Measurements from ENCODE around the gene IL5.
A peak's percentile ranks its signal among the peaks of the same experiment; 100 is the strongest.
"Not testable (repeated sequence)": the region's sequence is repeated elsewhere in the genome, so short reads cannot be mapped to it uniquely, and the experiment has no call there.

Gene IL5

DNA sequence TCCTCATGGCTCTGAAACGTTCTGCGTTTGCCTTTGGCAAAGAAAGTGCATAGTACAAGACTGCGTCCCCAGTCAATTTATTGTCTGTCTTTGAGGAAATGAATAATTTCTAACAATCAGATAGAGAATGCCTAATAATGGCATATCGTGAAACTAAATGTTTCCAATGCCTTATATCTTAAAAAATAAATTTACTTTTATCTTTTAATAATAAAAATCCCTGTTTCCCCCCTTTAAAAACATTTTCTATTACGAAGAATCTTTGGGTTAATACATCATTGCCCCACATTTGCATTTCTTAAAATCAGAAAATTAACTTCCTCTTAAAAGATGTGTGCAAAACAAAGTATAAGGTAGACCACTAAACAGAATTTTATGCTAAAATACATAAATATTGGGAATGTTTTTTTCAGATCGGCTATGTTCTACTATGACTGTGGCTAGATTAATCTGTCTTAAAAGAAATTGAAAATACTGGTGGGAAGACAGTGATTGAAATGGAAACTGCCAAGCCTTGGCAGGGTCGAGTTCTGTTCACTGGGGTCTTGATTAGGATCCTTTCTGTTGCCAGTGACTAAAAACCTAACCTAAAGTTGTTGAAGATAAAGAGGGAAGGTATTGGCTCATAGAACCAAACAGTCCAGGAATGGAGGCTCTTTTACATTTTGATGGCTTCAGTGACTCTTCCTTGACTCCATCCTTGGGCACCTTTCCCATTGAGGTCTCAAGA, at the start of gene IL5:
IL5 (minus strand) TSS at position 51 of the 730 bp plus-strand sequence; CDS start at position 7, 44 bp downstream.
- no peak for DNase-seq (ENCODE audit: low read depth)

DNA sequence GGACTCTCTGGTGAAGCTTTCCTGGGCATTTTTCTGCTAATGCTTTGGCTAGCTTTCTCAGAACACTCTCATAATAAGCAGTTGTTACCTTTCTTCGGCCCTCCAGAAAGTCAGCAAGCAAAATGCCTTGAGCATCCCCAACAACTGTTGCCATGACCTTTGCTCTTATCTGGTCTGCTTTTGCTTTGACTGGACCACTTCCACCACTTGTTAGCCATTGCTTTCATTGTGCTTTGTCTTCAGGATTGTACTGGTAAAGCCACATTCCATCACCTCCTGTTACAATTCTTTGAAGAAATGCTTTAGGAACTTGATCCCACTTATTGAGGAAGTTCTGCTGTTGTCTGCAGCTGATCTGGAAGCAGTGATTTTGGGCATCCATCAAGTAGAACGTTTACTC, 49.2 kb upstream of the IL5 start:
- no peak for DNase-seq (ENCODE audit: low read depth)

DNA sequence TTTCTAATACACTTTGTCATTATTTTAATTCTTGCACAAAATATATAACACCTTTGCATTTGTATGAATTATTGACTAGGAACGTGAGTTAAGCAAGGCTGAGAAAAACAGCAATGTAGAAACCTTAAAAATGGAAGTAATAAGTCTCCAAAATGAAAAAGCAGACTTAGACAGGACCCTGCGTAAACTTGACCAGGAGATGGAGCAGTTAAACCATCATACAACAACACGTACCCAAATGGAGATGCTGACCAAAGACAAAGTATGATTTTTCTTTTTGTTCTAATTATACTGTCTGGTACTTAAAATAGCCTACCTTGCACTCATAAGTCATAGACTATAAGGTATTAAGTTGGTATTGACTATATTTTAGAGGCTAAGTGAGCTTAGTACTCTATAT, 47.8 kb upstream of the IL5 start:
- no peak for DNase-seq (ENCODE audit: low read depth)

DNA sequence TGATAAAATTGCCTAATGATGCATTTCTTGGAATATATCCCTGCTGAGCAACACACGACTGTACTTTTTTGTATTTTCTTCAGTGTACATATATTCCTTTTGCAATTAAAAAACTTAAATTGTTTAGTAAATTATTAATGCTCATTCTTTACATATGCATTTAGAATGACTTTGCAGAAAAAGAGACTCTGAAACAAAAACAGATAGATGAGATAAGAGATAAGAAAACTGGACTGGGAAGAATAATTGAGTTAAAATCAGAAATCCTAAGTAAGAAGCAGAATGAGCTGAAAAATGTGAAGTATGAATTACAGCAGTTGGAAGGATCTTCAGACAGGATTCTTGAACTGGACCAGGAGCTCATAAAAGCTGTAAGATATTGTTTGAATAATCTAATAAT, 46.1 kb upstream of the IL5 start:
- DNase-seq (ENCODE audit: low read depth), result no peak

DNA sequence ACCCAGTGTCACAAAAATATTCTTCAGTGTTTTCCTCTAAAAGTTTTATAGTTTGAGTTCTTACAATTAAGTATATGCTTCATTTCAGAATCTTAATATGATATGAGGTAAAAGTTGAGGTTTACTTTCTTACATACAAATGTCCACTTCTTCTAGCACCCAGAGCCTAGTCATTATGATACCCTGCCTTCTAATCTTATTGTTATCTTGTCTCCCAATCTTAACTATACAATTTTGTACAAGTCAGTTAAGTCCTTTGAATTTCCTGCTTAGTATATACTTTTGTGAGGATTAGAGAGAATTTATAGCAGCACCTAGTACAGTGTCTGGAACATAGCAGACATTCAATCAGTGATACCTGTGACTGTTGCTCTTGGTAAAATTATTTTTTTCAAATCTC, 42.7 kb upstream of the IL5 start:
- DNase-seq (ENCODE audit: low read depth), result no peak

DNA sequence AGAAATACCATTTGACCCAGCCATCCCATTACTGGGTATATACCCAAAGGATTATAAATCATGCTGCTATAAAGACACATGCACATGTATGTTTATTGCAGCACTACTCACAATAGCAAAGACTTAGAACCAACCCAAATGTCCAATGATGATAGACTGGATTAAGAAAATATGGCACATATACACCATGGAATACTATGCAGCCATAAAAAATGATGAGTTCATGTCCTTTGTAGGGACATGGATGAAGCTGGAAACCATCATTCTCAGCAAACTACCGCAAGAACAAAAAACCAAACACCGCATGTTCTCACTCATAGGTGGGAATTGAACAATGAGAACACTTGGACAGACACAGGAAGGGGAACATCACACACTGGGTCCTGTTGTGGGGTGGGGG, 41.2 kb upstream of the IL5 start:
- not testable (repeated sequence) for DNase-seq (ENCODE audit: low read depth)

DNA sequence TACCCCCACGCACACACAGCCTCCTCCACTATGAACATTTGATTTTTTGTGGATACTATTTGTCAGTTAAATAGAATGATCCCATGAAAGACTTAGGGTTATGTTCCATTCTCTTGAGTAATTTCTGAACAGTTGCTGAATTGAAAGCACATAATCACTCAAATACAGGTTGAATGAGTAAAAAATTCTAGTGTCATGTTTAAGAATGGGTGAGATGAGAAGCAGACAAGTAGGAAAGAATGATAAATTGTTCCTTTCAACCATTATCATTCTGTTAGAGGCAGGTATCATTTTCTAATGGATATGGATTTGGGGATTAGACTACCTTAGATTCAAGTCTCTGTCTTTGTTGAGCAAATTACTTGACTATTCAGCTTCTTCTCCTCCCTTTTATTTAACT, 32.8 kb upstream of the IL5 start:
- no peak for DNase-seq (ENCODE audit: low read depth)

DNA sequence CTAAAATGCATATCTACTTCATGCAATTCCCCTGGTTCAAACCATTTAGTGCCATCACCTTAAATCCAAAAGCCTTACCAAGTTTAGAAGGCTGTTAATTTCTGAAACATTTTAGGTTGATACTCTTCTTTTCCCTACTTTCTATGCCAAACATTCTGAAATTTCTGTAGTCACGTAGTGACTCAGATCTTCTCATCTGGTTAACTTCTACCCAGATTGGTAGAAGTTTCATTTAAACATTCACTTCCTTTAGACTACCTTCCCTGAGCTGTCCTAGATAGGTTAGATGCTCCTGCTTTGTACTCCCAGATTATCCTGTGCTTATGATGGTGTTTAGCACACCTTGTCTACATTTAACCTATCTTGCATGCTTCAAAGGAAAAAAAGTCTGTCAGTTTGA, 23.3 kb upstream of the IL5 start:
- no peak for DNase-seq (ENCODE audit: low read depth)

DNA sequence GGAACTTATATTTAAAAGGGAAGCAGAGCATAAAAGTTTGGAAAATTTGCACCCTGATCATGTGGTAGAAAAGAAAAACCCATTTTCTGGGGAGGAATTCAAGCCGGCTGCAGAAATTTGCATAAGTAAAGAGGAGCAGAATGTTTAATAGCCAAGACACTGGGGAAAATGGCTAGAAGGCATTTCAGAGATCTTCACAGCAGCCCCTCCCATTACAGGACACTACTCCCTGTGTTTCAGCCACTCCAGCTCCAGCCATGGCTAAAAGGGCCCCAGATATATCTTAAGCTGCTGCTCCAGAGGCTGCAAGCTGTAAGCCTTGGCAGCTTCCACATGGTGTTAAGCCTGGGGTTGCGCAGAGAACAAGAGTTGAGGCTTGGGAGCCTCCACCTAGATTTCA, 21.2 kb upstream of the IL5 start:
- DNase-seq (ENCODE audit: low read depth), result not testable (repeated sequence)

DNA sequence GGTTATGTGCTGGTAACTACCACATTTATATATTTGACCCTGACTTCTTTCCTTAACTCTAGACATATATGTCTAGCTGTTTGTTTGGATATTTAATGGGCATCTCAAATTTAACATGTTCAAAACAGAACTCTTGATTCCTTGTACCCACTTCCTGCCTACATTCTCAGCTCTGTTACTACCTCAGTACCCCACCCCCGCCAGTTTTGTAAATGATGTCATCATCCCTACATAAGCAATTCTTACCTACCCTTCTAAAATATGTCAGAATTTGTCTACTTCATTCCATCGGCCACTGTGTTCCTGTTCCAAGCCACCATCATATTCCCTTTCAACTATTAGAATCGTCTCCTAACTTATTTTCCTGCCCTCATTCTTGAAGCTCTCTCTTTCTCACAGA, 18.3 kb upstream of the IL5 start:
- no peak for DNase-seq (ENCODE audit: low read depth)

DNA sequence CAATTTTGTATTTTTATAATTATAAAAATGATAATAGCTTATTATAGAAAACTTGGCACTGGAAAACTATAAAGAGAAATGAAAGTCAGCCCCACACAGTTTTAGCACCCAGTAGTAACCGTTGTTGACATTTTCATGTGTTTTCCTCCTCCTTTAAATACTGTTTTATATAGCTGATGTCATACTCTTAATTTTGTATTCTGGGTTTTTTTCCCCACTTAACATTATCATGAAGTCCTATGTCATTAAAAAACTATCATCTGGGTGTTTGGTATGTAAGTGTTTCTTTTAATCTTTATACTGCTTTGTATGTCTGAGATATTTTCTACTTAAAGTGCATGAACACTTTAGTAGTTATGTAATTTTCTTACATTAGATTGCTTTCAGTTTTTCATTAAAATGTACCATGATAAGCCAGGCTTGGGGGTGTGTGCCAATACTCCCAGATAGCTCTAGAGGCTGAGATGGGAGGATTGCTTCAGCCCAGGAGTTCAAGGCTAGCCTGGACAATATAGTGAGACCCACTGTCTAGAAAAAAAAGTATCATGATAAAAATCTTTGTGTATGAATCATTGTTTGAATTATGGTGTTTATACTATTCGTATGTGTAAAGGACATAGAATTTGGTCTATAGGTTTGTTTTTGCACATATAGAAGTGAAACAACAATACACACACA, 16.2 kb upstream of the IL5 start:
- DNase-seq (ENCODE audit: low read depth), result no peak

DNA sequence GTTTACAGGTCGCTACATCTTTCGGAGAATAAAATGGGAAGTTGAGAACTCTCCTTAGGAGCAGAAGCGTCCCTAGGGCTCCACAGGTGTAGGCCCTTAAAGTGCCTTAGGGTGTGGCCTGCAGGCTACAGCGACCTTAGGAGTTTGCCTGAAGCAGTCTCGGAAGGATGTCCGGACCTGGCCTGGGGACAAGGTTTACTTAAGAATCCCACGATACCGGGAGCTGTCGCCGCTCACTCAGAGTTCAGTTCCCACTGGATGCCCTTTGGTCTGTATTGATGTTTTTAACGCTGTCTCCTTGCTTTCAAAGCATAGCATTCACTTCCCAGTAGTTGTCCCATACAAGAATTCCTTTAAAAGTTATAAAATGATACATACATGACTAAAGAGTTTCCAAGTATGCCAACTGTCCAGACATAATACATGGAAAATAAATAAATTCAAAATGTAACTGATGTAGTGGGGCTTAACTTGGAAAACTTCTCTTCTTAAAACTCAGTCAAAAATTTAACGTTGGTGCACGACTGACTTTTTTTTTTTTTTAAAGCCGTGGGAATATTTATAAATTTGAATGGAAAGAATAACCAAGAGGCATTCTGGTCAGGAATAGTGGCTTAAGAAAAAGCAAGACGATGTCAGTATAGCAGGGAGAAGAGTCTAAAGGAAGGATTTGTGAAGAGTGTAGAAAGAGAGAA, 14.3 kb upstream of the IL5 start:
- peak; percentile 3 for DNase-seq (ENCODE audit: low read depth)

DNA sequence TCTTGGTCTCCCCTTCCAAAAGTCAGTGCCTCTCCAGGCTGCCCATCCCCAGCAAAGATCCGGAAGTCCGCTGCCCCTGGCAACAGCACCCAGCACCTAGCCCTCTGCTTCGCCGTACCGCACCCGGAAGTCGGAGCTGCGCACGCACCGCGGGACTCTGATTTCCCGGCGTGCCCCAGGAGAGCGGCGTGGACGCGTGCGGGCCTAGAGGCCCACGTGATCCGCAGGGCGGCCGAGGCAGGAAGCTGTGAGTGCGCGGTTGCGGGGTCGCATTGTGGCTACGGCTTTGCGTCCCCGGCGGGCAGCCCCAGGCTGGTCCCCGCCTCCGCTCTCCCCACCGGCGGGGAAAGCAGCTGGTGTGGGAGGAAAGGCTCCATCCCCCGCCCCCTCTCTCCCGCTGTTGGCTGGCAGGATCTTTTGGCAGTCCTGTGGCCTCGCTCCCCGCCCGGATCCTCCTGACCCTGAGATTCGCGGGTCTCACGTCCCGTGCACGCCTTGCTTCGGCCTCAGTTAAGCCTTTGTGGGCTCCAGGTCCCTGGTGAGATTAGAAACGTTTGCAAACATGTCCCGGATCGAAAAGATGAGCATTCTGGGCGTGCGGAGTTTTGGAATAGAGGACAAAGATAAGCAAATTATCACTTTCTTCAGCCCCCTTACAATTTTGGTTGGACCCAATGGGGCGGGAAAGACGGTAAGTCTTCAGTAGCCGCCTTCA, 13.6 kb upstream of the IL5 start, which contains the start of gene RAD50:
RAD50 (plus strand) TSS at position 215 of the 715 bp plus-strand sequence; CDS start at position 563, 348 bp downstream.
- DNase-seq (ENCODE audit: low read depth), result peak; percentile 51

DNA sequence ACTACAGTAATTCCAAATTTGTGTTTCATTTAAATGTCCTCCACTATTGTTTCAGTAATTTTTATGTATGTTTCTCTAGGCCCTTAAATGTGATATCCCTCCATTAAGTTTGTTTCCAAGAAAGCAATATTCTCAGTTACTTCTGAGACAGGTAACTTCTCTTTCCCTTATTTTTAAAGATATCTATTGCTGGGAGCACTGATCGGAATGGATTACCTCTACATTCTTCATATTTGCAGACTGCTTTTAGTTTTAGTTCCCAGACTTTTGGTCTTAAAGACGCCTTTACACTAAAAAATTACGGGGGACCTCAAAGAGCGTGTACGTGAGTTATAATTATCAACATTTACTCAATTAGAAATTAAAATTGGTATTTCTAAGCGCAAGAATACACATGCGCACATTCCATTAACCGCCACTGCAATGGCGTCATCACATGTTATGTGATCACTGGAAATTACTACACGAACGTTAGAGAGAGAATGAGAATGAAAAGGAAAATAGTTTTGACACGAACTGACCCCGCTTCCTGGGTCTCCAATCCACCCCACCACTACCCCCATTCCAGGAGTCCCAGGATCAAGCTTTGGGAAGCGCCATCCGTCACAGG, 12.9 kb upstream of the IL5 start:
- no peak for DNase-seq (ENCODE audit: low read depth)

DNA sequence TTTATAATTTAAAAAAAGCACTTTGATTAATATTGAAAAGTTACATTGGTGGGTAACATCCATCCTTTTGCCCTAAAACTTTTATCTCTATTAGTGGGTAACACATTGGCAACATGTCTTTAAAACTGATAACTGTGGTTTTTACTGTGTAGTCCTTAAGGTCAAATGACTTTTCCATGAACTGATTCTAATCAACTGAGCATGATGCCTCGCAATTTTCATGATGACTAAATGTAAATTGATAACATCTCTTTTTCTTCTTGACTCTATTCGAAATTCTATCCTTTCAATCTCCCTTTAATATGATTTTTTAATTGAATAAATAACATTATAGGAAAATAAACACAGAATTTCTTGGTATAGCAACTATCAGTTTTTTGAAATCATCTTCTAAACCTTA, 6.3 kb upstream of the IL5 start:
- DNase-seq (ENCODE audit: low read depth), result no peak

DNA sequence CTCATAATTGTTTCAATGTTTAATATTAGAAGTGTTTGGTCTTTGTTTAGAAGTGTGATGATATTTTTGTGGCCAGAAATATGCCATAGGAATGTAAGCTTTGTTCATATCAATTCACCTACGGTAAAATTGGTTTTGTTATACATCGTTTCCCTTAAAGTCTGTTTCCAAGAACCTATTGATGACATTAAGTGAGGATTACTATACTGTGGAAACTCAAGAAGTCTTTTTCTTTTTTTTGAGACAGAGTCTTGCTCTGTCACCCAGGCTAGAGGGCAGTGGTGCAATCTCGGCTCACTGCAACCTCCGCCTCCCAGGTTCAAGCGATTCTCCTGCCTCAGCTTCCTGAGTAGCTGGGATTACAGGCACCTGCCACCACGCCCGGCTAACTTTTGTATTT, 5.5 kb upstream of the IL5 start:
- DNase-seq (ENCODE audit: low read depth), result not testable (repeated sequence)

DNA sequence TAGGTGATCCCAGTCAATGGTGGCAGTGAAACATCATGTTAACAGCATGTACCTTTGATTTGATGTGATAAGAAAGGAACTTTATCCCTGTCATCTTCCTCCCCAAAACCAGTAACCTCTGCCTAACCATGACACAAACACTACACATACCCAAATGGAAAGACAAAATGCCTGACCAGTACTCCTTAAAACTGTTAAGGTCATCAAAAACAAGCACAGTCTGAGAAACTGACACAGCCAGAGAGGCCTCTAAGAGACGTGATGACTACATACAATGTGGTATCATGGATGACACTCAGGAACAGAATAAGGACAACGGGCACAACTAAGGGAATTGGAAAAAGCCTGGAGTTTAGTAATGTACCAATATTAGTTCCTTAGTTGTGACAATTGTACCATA, 3.9 kb upstream of the IL5 start:
- DNase-seq (ENCODE audit: low read depth), result no peak

DNA sequence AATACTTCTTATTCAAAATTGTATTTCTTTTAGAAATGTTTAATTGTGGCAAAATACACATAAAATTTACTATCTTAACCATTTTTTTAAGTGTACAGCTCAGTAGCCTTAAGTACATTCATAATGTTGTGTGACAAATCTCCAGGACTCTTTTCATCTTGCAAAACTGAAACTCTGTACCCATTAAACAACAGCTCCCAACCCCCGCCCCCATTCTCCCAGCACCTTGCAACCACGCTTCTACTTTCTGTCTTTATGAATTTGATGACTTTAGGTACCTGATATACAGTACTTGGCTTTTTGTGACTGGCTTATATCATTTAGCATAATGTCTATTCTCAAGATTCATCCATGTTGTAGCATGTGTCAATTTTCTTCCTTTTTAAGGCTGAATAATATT, 2.8 kb upstream of the IL5 start:
- DNase-seq (ENCODE audit: low read depth), result no peak

DNA sequence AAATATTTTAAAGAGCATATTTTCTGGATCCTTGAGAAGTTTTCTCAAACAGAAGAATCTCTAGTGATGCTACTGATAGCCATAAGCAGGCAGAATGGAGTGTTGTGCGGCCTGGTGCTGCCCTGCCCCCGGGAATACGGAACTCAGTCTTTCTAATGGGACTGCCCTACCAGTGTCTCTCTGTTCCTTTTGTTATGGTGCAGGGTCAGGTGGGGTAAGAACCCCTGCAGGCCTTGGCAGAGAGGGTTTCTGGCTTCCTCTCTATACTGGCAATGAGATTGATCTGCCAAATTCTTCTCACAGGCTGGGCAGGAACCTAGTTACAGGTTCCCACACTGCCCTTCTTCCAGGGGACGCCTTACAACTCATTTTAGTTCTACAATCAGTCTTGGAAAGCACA, 2.6 kb downstream of the IL5 start:
- no peak for DNase-seq (ENCODE audit: low read depth)

DNA sequence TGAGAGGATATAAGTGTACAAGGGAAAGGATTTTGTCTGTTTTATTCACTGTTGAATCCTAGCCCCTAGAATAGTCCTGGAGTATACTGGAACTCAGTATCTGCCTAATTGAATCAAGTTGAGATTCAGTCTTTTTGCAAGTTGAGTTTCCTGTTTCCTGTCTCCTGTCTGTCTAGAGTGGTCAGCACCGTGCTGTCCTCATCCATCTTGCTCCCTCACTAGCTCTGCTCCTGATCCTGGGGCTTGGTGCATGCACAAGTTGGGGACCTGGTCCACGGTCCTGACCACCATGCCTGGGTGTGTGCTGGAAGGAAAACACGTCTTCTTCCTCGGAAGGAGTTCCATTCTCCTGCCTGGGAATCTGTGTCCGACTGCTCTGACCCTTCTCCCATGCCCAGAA, 3.2 kb downstream of the IL5 start:
- DNase-seq (ENCODE audit: low read depth), result no peak

DNA sequence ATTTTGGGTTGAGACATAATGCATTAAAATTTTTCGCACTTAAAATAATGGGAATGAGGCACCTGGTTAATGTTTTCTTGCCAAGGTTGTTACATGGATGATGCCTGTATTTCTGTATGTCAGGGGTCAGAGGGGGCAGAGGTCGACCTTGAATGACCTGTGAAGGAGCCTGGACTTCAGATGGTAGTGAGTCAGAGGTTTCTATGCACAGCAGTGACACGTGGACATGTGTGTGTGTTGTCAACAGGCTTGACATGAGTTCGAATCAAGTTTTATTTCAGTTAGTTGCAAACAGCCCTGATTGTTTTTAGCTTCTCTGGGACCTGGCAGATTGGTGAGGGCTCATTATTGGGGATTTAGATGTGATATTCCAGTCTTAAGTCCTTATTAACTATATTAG, 3.6 kb downstream of the IL5 start:
- no peak for DNase-seq (ENCODE audit: low read depth)

DNA sequence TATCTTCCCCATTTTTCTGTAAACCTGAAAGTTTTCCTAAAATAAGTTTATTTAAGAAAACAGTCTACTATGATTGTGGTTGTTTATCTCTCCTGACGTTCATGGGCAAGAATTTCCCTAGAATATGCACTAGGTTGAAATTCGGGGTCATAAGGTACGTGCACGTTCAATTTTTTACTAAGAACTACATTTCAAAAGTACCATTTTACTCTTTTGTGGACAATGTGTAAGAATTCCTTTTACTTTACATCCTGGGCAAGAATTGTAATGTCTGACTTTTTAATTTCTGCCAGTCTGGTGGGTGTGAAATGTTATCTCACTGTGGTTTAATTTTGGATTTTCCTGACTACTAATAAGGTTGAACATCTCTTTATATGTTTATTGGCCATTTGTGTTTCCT, 12.4 kb downstream of the IL5 start:
- no peak for DNase-seq (ENCODE audit: low read depth)
